ENCODE data around the gene EHMT1.
"Not testable (repeated sequence)": the region's sequence is repeated elsewhere in the genome, so short reads cannot be mapped to it uniquely, and the experiment has no call there.

EHMT1 gene

GRCh38 chr9:137798901-137799629 is 180.3 kb downstream of the EHMT1 start:
- intact Hi-C loops (cut with DNase I), result no loop called here
- no peak for DNase-seq

DNA sequence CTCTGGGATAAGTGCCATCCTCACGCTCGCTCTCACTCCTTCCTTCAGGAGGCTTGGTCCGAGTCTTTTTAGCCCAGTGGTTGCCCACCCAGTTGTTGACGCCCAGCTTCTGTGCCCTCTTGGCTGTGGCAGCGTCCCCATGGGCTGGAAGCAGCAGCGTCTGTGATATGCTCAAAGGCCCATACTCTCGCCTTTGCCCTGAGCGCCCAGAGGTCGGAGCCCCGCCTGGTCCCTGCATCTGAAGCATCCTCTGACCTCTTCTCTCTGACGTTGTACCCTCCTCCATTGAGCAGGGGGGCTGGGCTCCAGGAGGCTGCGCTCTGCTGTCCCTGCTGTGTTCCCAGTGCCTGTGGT is 180.8 kb downstream of the EHMT1 start:
- intact Hi-C loops (cut with DNase I), result no loop called here
- DNase-seq, result no peak

DNA sequence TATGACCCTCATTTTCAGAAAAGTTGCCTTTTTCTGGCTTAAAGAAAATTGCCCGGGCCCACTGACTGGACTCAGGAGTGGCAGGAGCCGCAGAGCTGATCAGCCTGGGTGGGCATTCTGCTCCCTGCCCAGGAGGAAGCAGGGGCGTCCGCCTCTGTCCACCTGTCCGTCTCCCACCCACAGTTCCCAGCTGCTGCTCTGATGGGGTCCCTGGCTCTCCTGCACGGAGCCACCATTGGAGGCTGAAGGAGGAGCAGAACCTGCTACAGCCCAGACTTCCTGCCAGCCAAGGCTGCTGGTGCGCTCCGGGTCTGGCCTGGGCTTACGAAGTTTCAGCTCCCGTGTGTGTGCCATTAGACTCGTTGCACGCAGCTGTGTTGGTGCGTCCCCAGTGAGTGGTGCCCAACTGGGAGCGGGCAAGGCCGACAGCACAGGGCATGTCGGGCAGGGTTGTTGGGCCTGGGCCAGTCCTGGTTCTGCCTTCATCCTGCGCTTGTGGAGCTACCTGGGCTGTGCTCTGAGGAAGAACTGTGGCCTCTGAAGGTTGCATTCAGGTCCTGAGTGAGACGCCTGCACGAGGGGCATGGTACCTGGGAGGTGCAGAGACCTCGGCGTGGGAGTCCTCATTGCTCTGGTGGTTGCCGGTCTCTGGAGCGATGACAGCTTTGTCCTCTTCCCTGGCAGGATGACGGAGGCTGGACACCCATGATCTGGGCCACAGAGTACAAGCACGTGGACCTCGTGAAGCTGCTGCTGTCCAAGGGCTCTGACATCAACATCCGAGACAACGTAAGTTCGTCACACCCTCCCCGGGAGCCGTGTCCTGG is 181.6 kb downstream of the EHMT1 start:
- DNase-seq, result no peak
- intact Hi-C loops (cut with DNase I), result no loop called here

DNA sequence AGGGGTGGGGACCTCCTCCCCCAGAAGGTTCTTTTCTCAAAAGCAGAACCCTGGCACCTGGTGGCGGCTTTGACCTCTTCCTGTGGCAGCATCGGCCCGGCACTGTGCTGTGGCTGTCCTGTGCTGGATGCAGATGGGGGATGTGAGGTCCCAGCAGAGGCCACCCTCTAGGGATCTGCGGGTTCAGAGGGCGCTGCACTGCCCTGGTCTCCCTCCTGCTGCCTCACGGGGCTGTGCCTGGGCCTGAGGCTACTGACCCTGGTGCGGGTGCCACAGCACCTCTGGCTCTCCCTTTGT is 182.2 kb downstream of the EHMT1 start:
- intact Hi-C loops (cut with DNase I), result no loop called here
- DNase-seq, result no peak

GRCh38 chr9:137802021-137802420 is 183.2 kb downstream of the EHMT1 start:
- intact Hi-C loops (cut with DNase I), result no loop called here
- DNase-seq, result no peak

- no peak for DNase-seq
- intact Hi-C loops (cut with DNase I), result no loop called here
Measured at GRCh38 chr9:137802521-137803243, 183.9 kb downstream of the EHMT1 start.

DNA sequence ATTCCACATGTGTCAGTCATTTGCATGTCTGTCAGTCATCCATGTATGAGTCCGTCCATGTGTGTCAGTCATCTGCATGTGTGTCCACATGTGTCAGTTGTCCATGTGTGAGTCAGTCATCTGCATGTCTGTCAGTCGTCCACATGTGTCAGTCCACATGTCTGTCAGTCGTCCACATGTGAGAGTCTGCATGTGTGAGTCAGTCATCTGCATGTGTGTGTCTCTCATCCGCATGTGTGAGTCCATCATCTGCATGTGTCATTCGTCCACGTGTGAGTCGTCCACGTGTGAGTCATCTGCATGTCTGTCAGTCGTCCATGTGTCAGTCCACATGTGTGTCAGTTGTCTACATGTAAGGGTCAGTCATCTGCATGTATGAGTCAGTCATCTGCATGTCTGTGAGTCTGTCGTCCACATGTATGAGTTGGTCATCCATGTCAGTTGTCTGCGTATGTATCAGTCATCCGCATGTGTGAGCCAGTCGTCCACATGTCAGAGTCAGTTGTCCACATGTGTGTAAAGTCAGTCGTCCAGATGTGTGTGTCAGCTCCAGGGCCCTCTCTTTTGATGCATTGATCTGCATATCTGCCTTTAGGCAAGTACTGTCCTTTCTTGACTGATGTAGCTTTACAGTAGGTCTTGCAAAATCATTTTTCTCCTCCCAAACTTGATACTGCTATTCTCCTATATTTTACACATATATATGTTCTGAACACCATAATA is 186.3 kb downstream of the EHMT1 start:
- no peak for DNase-seq
- intact Hi-C loops (cut with DNase I), result no loop called here

DNA sequence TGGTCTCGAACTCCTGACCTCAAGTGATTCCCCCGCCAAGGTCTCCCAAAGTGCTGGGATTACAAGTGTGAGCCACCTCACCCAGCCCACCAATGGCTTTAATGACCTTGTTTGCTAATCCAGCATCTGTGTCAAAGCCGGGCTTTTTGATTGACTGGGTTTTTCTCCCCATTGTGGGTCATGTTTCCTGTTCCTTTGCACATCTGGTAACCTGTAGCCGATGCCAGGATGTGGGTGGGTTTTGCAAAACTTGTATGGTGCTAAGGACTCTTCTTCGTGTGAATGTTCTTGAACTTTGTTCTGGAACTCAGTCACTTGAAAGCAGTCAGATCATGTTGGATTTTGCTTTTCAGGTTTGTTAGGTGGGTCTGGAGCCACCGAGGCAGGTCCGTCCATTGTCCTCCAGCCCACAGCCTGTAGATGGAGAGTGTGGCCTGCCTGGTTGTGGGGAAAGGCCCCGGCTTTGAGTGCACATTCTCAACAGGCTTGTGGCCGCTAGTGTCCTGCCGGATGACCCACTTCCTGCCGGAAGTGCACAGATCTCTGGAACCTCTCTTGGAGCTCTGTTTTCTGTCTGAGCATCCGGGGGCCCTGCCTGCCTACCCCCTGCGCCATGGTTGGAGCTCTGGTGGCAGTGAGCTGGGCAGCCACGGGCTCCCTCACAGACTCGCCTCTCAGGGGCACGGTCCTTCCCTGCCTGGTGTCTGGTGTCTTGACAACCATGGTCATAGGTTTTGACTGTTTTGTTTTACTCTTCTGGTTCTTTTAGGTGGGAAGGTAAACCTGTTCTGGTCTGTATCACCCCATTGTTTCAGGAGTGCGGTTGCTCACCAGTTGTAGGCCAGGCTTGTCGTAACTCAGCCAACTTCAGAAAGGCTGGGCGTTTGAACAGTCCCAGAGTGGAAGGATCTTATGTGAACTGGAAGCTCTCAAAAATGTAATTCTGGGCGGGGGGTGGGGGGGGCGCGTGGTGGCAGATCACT is 189.2 kb downstream of the EHMT1 start:
- intact Hi-C loops (cut with DNase I), result no loop called here
- DNase-seq, result no peak

DNA sequence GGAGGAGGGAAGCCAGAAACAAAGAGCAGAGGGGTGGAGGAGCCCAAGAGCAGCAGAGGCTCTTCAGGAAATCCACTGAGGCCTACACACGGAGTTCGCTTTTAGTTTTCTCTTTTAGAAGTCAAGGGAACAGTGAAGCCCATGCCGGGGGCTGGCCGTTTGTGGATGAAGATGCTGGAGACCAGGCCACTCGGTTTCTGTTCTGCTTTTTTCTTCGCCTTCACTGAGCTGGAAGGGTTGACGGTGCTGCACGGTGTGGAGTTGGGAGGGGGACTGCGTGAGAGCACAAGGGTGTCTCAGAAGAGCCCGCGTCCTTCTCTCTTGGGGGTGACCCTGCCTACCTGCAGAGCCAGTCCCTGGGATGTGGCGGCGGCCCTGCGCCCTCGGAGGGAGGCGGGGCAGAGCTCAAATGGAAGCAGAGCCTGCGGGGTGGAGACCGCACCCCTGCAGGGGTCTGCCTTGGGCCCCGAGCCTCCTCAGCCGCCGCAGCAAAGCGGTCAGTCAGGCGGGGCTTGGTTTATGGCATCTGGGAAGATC is 190.3 kb downstream of the EHMT1 start:
- DNase-seq, result peak in 2 of 42 donors; percentile 10 to 24
- intact Hi-C loops (cut with DNase I), result no loop called here

DNA sequence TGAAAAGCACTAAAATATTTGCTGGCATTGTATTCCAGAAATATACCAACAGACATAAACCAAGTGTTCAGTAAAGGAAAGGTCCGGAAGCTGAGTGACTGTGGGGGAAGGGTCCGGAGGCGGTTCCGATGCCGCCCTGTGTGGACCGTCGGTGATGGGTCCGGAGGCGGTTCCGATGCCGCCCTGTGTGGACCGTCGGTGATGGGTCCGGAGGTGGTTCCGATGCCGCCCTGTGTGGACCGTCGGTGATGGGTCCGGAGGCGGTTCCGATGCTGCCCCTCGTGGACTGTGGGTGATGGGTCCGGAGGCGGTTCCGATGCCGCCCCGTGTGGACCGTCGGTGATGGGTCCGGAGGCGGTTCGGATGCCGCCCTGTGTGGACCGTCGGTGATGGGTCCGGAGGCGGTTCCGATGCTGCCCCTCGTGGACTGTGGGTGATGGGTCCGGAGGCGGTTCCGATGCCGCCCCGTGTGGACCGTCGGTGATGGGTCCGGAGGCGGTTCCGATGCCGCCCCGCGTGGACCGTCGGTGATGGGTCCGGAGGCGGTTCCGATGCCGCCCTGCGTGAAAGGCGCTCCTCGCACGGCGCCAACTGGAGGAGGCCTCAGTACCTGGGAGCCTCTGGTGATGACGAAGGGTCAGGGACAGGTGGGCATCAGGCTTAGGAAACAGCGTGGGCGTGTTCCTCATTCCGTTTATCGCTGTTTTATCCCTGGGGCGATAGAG is 191.1 kb downstream of the EHMT1 start:
- intact Hi-C loops (cut with DNase I); DNase-seq: not testable (repeated sequence)

GRCh38 chr9:137811283-137811870 is 192.6 kb downstream of the EHMT1 start:
- no peak for DNase-seq
- intact Hi-C loops (cut with DNase I), result no loop called here

- intact Hi-C loops (cut with DNase I), result no loop called here
Measured at GRCh38 chr9:137812356-137813023, 193.7 kb downstream of the EHMT1 start.

GRCh38 chr9:137813167-137813566 is 194.4 kb downstream of the EHMT1 start:
- DNase-seq, result no peak
- intact Hi-C loops (cut with DNase I), result no loop called here

More at GRCh38 chr9:137812356-137813023, 193.7 kb downstream of the EHMT1 start:
- DNase-seq, result peak in 8 of 42 donors; percentile 34 to 67 (median 49)

GRCh38 chr9:137813651-137814415 is 195.0 kb downstream of the EHMT1 start:
- intact Hi-C loops (cut with DNase I), result no loop called here
- no peak for DNase-seq

GRCh38 chr9:137814436-137814835 is 195.6 kb downstream of the EHMT1 start:
- DNase-seq, result peak in 2 of 42 donors; percentile 29 to 39
- intact Hi-C loops (cut with DNase I), result no loop called here

GRCh38 chr9:137814841-137815240 is 196.0 kb downstream of the EHMT1 start:
- no peak for DNase-seq
- intact Hi-C loops (cut with DNase I), result no loop called here
